ENCODE data around the gene TET1. TPM values are rescaled to one million over a fixed set of nuclear protein-coding genes. Genes with fewer than 3 reads are reported as not detected.

Gene TET1
- total and polyA plus RNA-seq, 4 donors = 0.06 to 2.1 (median 0.75) TPM

GRCh38 chr10:68619595-68619994, 59.5 kb downstream of the TET1 start:
- Histone ChIP-seq H3K9ac (ENCODE audit: low read depth in 1 of 2, low read length in 2 of 2) (no peak overlapping the region), H3K4me1 (ENCODE audit: control insufficient read depth in 4 of 4, insufficient read depth in 4 of 4, low read length in 3 of 4) (no peaks in the 10 kb centered on the region), H3K27ac (ENCODE audit: low read depth in 1 of 2, low read length in 2 of 2) (no peak overlapping the region), H3K36me3 (ENCODE audit: control insufficient read depth in 4 of 4, insufficient read depth in 3 of 4, low read depth in 1 of 4, low read length in 3 of 4) (no peaks in the 10 kb centered on the region), H3K4me3 (ENCODE audit: low read depth in 1 of 3, low read length in 3 of 3) (no peak overlapping the region), H3K27me3 (ENCODE audit: control insufficient read depth in 4 of 4, insufficient read depth in 4 of 4, low read length in 3 of 4) (no peaks in the 10 kb centered on the region), H3K9me3 (ENCODE audit: control insufficient read depth in 4 of 4, low read length in 3 of 4) (no peaks in the 10 kb centered on the region)
- DNase-seq (ENCODE audit: low spot score) = no peak
- WGBS = 96% methylated on average over 3 of the region's 3 CpGs
- TF ChIP-seq EGR1 (IDR thresholded peaks at IDR 0.05; ENCODE audit: low read depth in 2 of 2) (no peak), FOXA1 (IDR thresholded peaks at IDR 0.05) (no peak), JUND (IDR thresholded peaks at IDR 0.05) (no peak), GABPA (IDR thresholded peaks at IDR 0.05 in 1 of 2, conservative IDR thresholded peaks at IDR 0.05 in 1 of 2) (no peak), NR2F2 (IDR thresholded peaks at IDR 0.05) (no peak), RAD21 (IDR thresholded peaks at IDR 0.05) (no peak), CTCF (IDR thresholded peaks at IDR 0.05; ENCODE audit: low read depth, low read length, missing input control) (no peak), FOXA2 (IDR thresholded peaks at IDR 0.05) (no peak), ZBTB33 (IDR thresholded peaks at IDR 0.05) (no peak)

GRCh38 chr10:68625316-68625921, 65.3 kb downstream of the TET1 start:
- Histone ChIP-seq H3K4me3 (ENCODE audit: low read depth in 1 of 3, low read length in 3 of 3) (no peak overlapping the region), H3K27me3 (ENCODE audit: control insufficient read depth in 4 of 4, insufficient read depth in 4 of 4, low read length in 3 of 4) (no peaks in the 10 kb centered on the region), H3K27ac (ENCODE audit: low read depth in 1 of 2, low read length in 2 of 2) (no peak overlapping the region), H3K36me3 (ENCODE audit: control insufficient read depth in 4 of 4, insufficient read depth in 3 of 4, low read depth in 1 of 4, low read length in 3 of 4) (no peaks in the 10 kb centered on the region), H3K9ac (ENCODE audit: low read depth in 1 of 2, low read length in 2 of 2) (no peak overlapping the region), H3K4me1 (ENCODE audit: control insufficient read depth in 4 of 4, insufficient read depth in 4 of 4, low read length in 3 of 4) (peaks cover 0 to 1% (median 0%) of the 10 kb centered on the region in 4 donors), H3K9me3 (ENCODE audit: control insufficient read depth in 4 of 4, low read length in 3 of 4) (no peaks in the 10 kb centered on the region)
- WGBS = 70% methylated on average over 4 of the region's 4 CpGs
- TF ChIP-seq GABPA (IDR thresholded peaks at IDR 0.05 in 1 of 2, conservative IDR thresholded peaks at IDR 0.05 in 1 of 2) = no peak
- no peak for TF ChIP-seq NR2F2 (IDR thresholded peaks at IDR 0.05)
- TF ChIP-seq RAD21 (IDR thresholded peaks at IDR 0.05) = no peak
- TF ChIP-seq RXRA (IDR thresholded peaks at IDR 0.05) = no peak
- TF ChIP-seq REST (IDR thresholded peaks at IDR 0.05) = no peak
- TF ChIP-seq FOXA2 (IDR thresholded peaks at IDR 0.05) = no peak
- TF ChIP-seq HNF4G (IDR thresholded peaks at IDR 0.05) = no peak
- TF ChIP-seq ATF3 (IDR thresholded peaks at IDR 0.05) = no peak
- TF ChIP-seq EGR1 (IDR thresholded peaks at IDR 0.05; ENCODE audit: low read depth in 2 of 2) = no peak
- TF ChIP-seq ZBTB33 (IDR thresholded peaks at IDR 0.05) = no peak
- no peak for TF ChIP-seq CTCF (IDR thresholded peaks at IDR 0.05; ENCODE audit: low read depth, low read length, missing input control)
- no peak for TF ChIP-seq HNF4A (conservative IDR thresholded peaks at IDR 0.05)
- no peak for TF ChIP-seq FOXA1 (IDR thresholded peaks at IDR 0.05)
- no peak for DNase-seq (ENCODE audit: low spot score)
